H9 (cell line): ENCODE data around the gene PARL. TPM values are rescaled to one million over a fixed set of nuclear protein-coding genes. Genes with fewer than 3 reads are reported as not detected.

Source experiments
- DNase-seq: peaks from one replicate; pipeline ENCODE4 v3.0.0-alpha.2; 2017
- H2AFZ ChIP-seq: one replicate; pipeline ENCODE4 v1.6.1; 2013; ENCODE audit warnings: mild to moderate bottlenecking, low read length, control low read depth, moderate library complexity
- H2AK5ac ChIP-seq: 2 replicates; pipeline ENCODE4 v1.6.1; 2013; ENCODE audit warnings: low read length, control low read depth, mixed read lengths; ENCODE audit not compliant: insufficient read length
- H2BK120ac ChIP-seq: one replicate; pipeline ENCODE4 v1.6.1; 2013; ENCODE audit warnings: low read depth, mild to moderate bottlenecking, low read length, control low read depth, inconsistent platforms; ENCODE audit not compliant: poor library complexity, severe bottlenecking
- H2BK12ac ChIP-seq: 2 replicates; pipeline ENCODE4 v1.6.1; 2013; ENCODE audit warnings: low read length, control low read depth, mixed read lengths, low read depth; ENCODE audit not compliant: insufficient read length
- H2BK15ac ChIP-seq: 2 replicates; pipeline ENCODE4 v1.6.1; 2013; ENCODE audit warnings: low read depth, low read length, control low read depth
- H2BK20ac ChIP-seq: one replicate; pipeline ENCODE4 v1.6.1; 2013; ENCODE audit warnings: low read depth, mild to moderate bottlenecking, low read length, control low read depth, inconsistent platforms; ENCODE audit not compliant: poor library complexity, severe bottlenecking
- H2BK5ac ChIP-seq: 2 replicates; pipeline ENCODE4 v1.6.1; 2013; ENCODE audit warnings: low read length, control low read depth, mixed read lengths; ENCODE audit not compliant: insufficient read length
- H3K14ac ChIP-seq: 2 replicates; pipeline ENCODE4 v1.6.1; 2013; ENCODE audit warnings: low read length, control low read depth; ENCODE audit not compliant: insufficient read depth
- H3K18ac ChIP-seq: 2 replicates; pipeline ENCODE4 v1.6.1; 2013; ENCODE audit warnings: low read depth, mild to moderate bottlenecking, mixed read lengths, low read length, control low read depth; ENCODE audit not compliant: insufficient read length
- H3K23ac ChIP-seq: 2 replicates; pipeline ENCODE4 v1.6.1; 2013; ENCODE audit warnings: low read length, control low read depth, mixed read lengths, low read depth; ENCODE audit not compliant: insufficient read length
- H3K23me2 ChIP-seq: 2 replicates; pipeline ENCODE4 v1.6.1; 2013; ENCODE audit warnings: low read depth, mild to moderate bottlenecking, mixed read lengths, low read length, control low read depth; ENCODE audit not compliant: insufficient read length, poor library complexity, severe bottlenecking
- H3K27ac ChIP-seq: 2 replicates; pipeline ENCODE4 v1.5.1; 2013; ENCODE audit warnings: low read length, control low read depth, mixed read lengths, low read depth; ENCODE audit not compliant: insufficient read length
- H3K27me3 ChIP-seq: 2 replicates; pipeline ENCODE4 v1.6.1; 2013; ENCODE audit warnings: low read length, control low read depth, inconsistent platforms; ENCODE audit not compliant: insufficient read depth
- H3K4ac ChIP-seq: 2 replicates; pipeline ENCODE4 v1.6.1; 2013; ENCODE audit warnings: low read depth, mild to moderate bottlenecking, control low read depth, inconsistent platforms, low read length, moderate library complexity
- H3K4me1 ChIP-seq: 2 replicates; pipeline ENCODE4 v1.6.1; 2013; ENCODE audit warnings: low read length, control low read depth, inconsistent platforms; ENCODE audit not compliant: insufficient read depth
- H3K4me2 ChIP-seq: 2 replicates; pipeline ENCODE4 v1.6.1; 2013; ENCODE audit warnings: low read length, control low read depth, mixed read lengths; ENCODE audit not compliant: insufficient read length, insufficient read depth
- H3K56ac ChIP-seq: 2 replicates; pipeline ENCODE4 v1.6.1; 2013; ENCODE audit warnings: low read depth, mild to moderate bottlenecking, mixed read lengths, low read length, control low read depth; ENCODE audit not compliant: insufficient read length
- H3K79me1 ChIP-seq: 2 replicates; pipeline ENCODE4 v1.6.1; 2013; ENCODE audit warnings: low read depth, mild to moderate bottlenecking, moderate library complexity, low read length, control low read depth, inconsistent platforms; ENCODE audit not compliant: insufficient read depth, poor library complexity, severe bottlenecking
- H3K79me2 ChIP-seq: 2 replicates; pipeline ENCODE4 v1.6.1; 2013; ENCODE audit warnings: low read length, control low read depth, inconsistent platforms; ENCODE audit not compliant: insufficient read depth
- H3K9ac ChIP-seq: 2 replicates; pipeline ENCODE4 v1.6.1; 2013; ENCODE audit warnings: low read length, control low read depth, mixed read lengths; ENCODE audit not compliant: insufficient read length; ENCODE audit errors: extremely low read depth
- H3K9me3 ChIP-seq: one replicate; pipeline ENCODE4 v1.6.1; 2013; ENCODE audit warnings: low read depth, low read length, inconsistent platforms; ENCODE audit not compliant: control insufficient read depth
- H3T11ph ChIP-seq: one replicate; pipeline ENCODE4 v1.6.1; 2013; ENCODE audit warnings: mild to moderate bottlenecking, low read length, control low read depth, inconsistent platforms
- H4K20me1 ChIP-seq: one replicate; pipeline ENCODE4 v1.6.1; 2013; ENCODE audit not compliant: control insufficient read depth, insufficient read length, insufficient read depth
- H4K5ac ChIP-seq: 2 replicates; pipeline ENCODE4 v1.6.1; 2013; ENCODE audit warnings: low read depth, mild to moderate bottlenecking, mixed read lengths, low read length, control low read depth; ENCODE audit not compliant: insufficient read length
- H4K8ac ChIP-seq: replicated peaks from 2 replicates; pipeline ENCODE4 v1.6.1; 2013; ENCODE audit warnings: low read length, control low read depth, mixed read lengths, low read depth; ENCODE audit not compliant: insufficient read length
- H4K91ac ChIP-seq: 2 replicates; pipeline ENCODE4 v1.6.1; 2013; ENCODE audit warnings: low read depth, mild to moderate bottlenecking, moderate library complexity, mixed read lengths, low read length, control low read depth; ENCODE audit not compliant: insufficient read length
- H3K27ac Mint-ChIP-seq, 3 experiments: 2 replicates in 2 of 3; 3 replicates in 1 of 3; pipeline ENCODE4 v1.8.0; 2020 to 2021; ENCODE audit warnings: mixed read lengths in 3 of 3, mild to moderate bottlenecking in 1 of 3, moderate library complexity in 1 of 3
- H3K27me3 Mint-ChIP-seq: 2 replicates; pipeline ENCODE4 v1.8.0; 2021; ENCODE audit warnings: low read depth, mild to moderate bottlenecking, moderate library complexity, mixed read lengths
- H3K36me3 Mint-ChIP-seq, 3 experiments: 2 replicates in 2 of 3; 3 replicates in 1 of 3; pipeline ENCODE4 v1.8.0; 2020 to 2021; ENCODE audit warnings: low read depth in 3 of 3, mixed read lengths in 3 of 3; ENCODE audit not compliant: insufficient read depth in 1 of 3
- H3K4me1 Mint-ChIP-seq, 2 experiments: 2 replicates each; pipeline ENCODE4 v1.8.0; 2020; ENCODE audit warnings: mixed read lengths in 2 of 2
- H3K4me3 Mint-ChIP-seq, 2 experiments: 2 replicates in 1 of 2; 3 replicates in 1 of 2; pipeline ENCODE4 v1.8.0; 2020 to 2021; ENCODE audit warnings: mild to moderate bottlenecking in 2 of 2, mixed read lengths in 2 of 2, moderate library complexity in 1 of 2
- H3K9me3 Mint-ChIP-seq, 2 experiments: 2 replicates in 1 of 2; 3 replicates in 1 of 2; pipeline ENCODE4 v1.8.0; 2020; ENCODE audit warnings: mild to moderate bottlenecking in 2 of 2, mixed read lengths in 2 of 2, moderate library complexity in 1 of 2
- WGBS: extraction: QIAGEN DNeasy Blood & Tissue Kit; methylation state at CpG from one replicate; pipeline ENCODE4 v1.1.7; 2013; ENCODE audit warnings: missing lambda C conversion rate, low lambda C conversion rate, mixed read lengths; ENCODE audit not compliant: insufficient read length; ENCODE audit errors: extremely low coverage; 5-methylcytosine and 5-hydroxymethylcytosine counted together
- total RNA-seq: library from RNA; stranded (reverse); gene quantifications from 2 replicates; pipeline ENCODE4 v1.2.1, GENCODE V29; 2021
- TF ChIP-seq, protein P1 (sequence below): fragments of 200-600 bp; sonication (generic); conservative IDR thresholded peaks from 3 replicates; pipeline ENCODE4 v1.8.0; 2021; ENCODE audit warnings: antibody characterized with exemption, mild to moderate bottlenecking

The PARL gene
- total RNA-seq, 1 experiment from 2014 or later, result 94.5 TPM

DNA sequence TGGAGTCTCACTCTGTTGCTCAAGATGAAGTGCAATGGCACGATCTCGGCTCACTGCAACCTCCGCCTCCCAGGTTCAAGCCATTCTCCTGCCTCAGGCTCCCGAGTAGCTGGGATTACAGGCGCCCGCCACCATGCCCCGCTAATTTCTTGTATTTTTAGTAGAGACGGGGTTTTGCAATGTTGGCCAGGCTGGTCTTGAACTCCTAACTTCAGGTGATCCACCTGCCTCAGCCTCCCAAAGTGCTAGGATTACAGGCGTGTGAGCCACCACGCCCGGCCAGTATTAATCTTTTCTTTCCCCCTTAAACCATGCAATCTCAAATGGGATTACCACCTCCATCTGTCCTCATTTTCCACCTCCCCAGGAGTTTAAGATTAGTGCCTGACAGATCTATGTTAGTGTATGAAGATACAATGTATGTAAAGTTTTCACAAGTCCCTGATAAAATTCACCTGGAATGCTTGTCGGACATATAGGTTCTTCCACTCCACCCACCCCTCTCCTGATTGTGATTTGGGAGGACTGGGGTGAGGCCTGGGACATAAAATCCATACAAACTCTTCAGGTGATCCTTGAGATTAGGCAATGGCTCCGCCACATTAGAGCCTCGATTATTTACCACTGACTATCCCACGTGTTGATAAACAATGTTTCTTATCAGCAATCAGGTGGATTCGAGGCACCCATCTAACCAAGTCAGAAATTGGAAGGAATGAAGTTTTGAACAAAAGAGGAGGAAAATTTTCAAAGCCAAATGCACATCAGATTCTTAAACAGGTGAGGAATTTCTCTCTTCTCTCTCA is 1.2 kb downstream of the PARL start:
- TF ChIP-seq, protein P1, sequence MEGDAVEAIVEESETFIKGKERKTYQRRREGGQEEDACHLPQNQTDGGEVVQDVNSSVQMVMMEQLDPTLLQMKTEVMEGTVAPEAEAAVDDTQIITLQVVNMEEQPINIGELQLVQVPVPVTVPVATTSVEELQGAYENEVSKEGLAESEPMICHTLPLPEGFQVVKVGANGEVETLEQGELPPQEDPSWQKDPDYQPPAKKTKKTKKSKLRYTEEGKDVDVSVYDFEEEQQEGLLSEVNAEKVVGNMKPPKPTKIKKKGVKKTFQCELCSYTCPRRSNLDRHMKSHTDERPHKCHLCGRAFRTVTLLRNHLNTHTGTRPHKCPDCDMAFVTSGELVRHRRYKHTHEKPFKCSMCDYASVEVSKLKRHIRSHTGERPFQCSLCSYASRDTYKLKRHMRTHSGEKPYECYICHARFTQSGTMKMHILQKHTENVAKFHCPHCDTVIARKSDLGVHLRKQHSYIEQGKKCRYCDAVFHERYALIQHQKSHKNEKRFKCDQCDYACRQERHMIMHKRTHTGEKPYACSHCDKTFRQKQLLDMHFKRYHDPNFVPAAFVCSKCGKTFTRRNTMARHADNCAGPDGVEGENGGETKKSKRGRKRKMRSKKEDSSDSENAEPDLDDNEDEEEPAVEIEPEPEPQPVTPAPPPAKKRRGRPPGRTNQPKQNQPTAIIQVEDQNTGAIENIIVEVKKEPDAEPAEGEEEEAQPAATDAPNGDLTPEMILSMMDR, result no peak
- no peak for DNase-seq
- peaks cover 2% of the 10 kb centered on the region; the same call in 1 of the 2 replicates for H3K4me1 ChIP-seq
- H2BK5ac ChIP-seq, result no peak overlapping the region
- H2AK5ac ChIP-seq, result no peak overlapping the region
- no peak overlapping the region for H3T11ph ChIP-seq
- no peak overlapping the region for H2BK15ac ChIP-seq
- H3K36me3 Mint-ChIP-seq, result peaks cover 0 to 3% (median 2%) of the 10 kb centered on the region in 3 experiments; a peak in 5 of 7 replicates
- no peak overlapping the region for H4K91ac ChIP-seq
- peaks cover 10% of the 10 kb centered on the region for H3K27me3 Mint-ChIP-seq
- H3K79me2 ChIP-seq, result peaks cover 19% of the 10 kb centered on the region; the same call in 1 of the 2 replicates
- no peak overlapping the region for H3K18ac ChIP-seq
- no peak overlapping the region for H2AFZ ChIP-seq
- H3K23ac ChIP-seq, result no peak overlapping the region
- no peak overlapping the region for H3K27ac ChIP-seq
- H3K4ac ChIP-seq, result no peak overlapping the region
- H3K4me1 Mint-ChIP-seq, result peaks cover 28 to 35% of the 10 kb centered on the region in 2 experiments
- no peak overlapping the region for H4K8ac ChIP-seq
- no peaks in the 10 kb centered on the region for H3K79me1 ChIP-seq
- no peak overlapping the region for H4K5ac ChIP-seq
- no peaks in the 10 kb centered on the region for H3K9me3 Mint-ChIP-seq
- no peak overlapping the region for H2BK20ac ChIP-seq
- H3K9me3 ChIP-seq, result no peaks in the 10 kb centered on the region
- no peak overlapping the region for H2BK12ac ChIP-seq
- H3K27ac Mint-ChIP-seq, result peak overlapping the region in 1 of 3 experiments; percentile 11; a peak in 2 of 7 replicates
- peak overlapping the region; percentile 70 for H3K9ac ChIP-seq
- no peak overlapping the region for H3K56ac ChIP-seq
- H3K4me2 ChIP-seq, result peak overlapping the region; percentile 69
- peaks cover 11% of the 10 kb centered on the region for H3K23me2 ChIP-seq
- no peaks in the 10 kb centered on the region for H4K20me1 ChIP-seq
- peak overlapping the region; percentile 94 to 98 for H3K4me3 Mint-ChIP-seq
- H3K27me3 ChIP-seq, result no peaks in the 10 kb centered on the region
- H2BK120ac ChIP-seq, result no peak overlapping the region
- H3K14ac ChIP-seq, result no peak overlapping the region
- no CpG with 5 or more reads among the region's 16 CpGs for whole genome bisulfite sequencing
